Measurements from ENCODE around the gene SIGLEC15. TPM values are rescaled to one million over a fixed set of nuclear protein-coding genes. Genes with fewer than 3 reads are reported as not detected.

The SIGLEC15 gene
- polyA plus RNA-seq, 3 donors, result 6.5 to 9.9 (median 7.8) TPM

DNA sequence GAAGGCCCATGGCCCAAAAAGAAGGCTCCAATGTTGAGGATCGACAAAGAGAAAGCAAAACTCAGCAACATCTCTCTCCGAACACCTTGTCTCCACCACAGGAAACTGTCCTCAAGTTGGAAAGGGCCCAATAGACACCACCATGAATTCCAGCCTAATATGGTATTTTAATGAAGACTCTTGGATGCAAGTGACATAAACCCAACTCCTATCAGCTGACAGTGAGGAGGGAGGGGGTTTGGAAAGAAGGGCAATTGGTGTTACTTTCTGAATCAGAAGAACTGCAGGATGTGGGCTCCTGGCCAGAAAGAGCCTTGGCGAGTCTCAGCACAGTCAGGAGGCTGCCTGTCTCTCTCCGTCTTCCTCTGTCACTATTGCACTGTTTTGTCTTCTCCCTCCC is 40.3 kb upstream of the SIGLEC15 start:
- H4K20me1 ChIP-seq (ENCODE audit: insufficient read depth, low read length), result no peaks in the 10 kb centered on the region
- DNase-seq, result no peak
- Mint-ChIP-seq H3K27ac (no peak overlapping the region), H3K36me3 (no peaks in the 10 kb centered on the region), H3K9me3 (no peaks in the 10 kb centered on the region), H3K4me1 (no peaks in the 10 kb centered on the region), H3K27me3 (ENCODE audit: low read depth in 3 of 3) (peaks cover 0 to 5% (median 0%) of the 10 kb centered on the region in 3 donors), H3K4me3 (no peak overlapping the region)
- H3K4me2 ChIP-seq (replicated peaks; ENCODE audit: extremely low read depth, low read length, poor library complexity, severe bottlenecking), result no peak overlapping the region
- H3K4me1 ChIP-seq (ENCODE audit: control insufficient read depth in 1 of 2, insufficient read depth in 2 of 2, low read length in 2 of 2), result no peaks in the 10 kb centered on the region
- no peak overlapping the region for H3K9ac ChIP-seq (ENCODE audit: insufficient read depth, low read length, poor library complexity, severe bottlenecking)
- H3K79me2 ChIP-seq (ENCODE audit: insufficient read depth, low read length), result no peaks in the 10 kb centered on the region
- intact Hi-C loops (cut with micrococcal nuclease), result no loop called here
- no peaks in the 10 kb centered on the region for H3K9me3 ChIP-seq (replicated peaks in 1 of 2; ENCODE audit: control insufficient read depth in 1 of 2, insufficient read depth in 1 of 2, low read length in 2 of 2)
- 19% methylated on average over 3 of the region's 4 CpGs for WGBS (ENCODE audit: insufficient coverage)
- H2AFZ ChIP-seq (ENCODE audit: insufficient read depth, low read depth, low read length, poor library complexity, severe bottlenecking), result peak overlapping the region; percentile 51
- TF ChIP-seq, protein P1, sequence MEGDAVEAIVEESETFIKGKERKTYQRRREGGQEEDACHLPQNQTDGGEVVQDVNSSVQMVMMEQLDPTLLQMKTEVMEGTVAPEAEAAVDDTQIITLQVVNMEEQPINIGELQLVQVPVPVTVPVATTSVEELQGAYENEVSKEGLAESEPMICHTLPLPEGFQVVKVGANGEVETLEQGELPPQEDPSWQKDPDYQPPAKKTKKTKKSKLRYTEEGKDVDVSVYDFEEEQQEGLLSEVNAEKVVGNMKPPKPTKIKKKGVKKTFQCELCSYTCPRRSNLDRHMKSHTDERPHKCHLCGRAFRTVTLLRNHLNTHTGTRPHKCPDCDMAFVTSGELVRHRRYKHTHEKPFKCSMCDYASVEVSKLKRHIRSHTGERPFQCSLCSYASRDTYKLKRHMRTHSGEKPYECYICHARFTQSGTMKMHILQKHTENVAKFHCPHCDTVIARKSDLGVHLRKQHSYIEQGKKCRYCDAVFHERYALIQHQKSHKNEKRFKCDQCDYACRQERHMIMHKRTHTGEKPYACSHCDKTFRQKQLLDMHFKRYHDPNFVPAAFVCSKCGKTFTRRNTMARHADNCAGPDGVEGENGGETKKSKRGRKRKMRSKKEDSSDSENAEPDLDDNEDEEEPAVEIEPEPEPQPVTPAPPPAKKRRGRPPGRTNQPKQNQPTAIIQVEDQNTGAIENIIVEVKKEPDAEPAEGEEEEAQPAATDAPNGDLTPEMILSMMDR (IDR thresholded peaks at IDR 0.05), result no peak
- no peak overlapping the region for H3K4me3 ChIP-seq (replicated peaks in 1 of 3; ENCODE audit: low read depth in 2 of 3, low read length in 3 of 3)
- no peaks in the 10 kb centered on the region for H3K27me3 ChIP-seq (ENCODE audit: control insufficient read depth in 2 of 2, insufficient read depth in 2 of 2, low read length in 2 of 2)
- no peaks in the 10 kb centered on the region for H3K36me3 ChIP-seq (replicated peaks in 1 of 2; ENCODE audit: control insufficient read depth in 1 of 2, insufficient read depth in 2 of 2, low read length in 2 of 2)
- H3K27ac ChIP-seq (ENCODE audit: low read depth in 1 of 2, low read length in 2 of 2), result no peak overlapping the region

DNA sequence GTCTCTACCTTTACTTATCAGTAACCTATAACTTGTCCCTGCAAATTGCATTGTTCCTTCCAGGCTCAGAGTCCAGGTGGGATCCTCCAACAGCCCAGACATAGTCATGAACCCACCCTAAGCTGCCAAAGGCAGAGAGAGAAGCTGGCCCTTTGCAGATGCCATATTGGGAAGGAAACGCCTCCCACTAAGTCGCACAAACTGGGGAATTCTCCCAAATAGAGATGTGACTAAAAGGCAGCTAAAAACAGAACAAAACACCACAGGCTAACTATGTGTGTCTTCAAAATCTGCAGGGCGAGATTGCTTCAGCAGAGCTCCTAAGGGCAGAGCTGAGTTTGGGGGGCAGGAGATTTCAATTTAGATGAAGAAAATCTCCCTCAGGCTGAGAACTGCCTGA is 38.5 kb upstream of the SIGLEC15 start:
- H3K4me2 ChIP-seq (replicated peaks; ENCODE audit: extremely low read depth, low read length, poor library complexity, severe bottlenecking), result no peak overlapping the region
- DNase-seq, result no peak
- H3K27me3 Mint-ChIP-seq (ENCODE audit: low read depth in 3 of 3), result peaks cover 0 to 4% (median 0%) of the 10 kb centered on the region in 3 donors
- H3K9me3 Mint-ChIP-seq, result no peaks in the 10 kb centered on the region
- H3K4me3 ChIP-seq (replicated peaks in 1 of 3; ENCODE audit: low read depth in 2 of 3, low read length in 3 of 3), result no peak overlapping the region
- H4K20me1 ChIP-seq (ENCODE audit: insufficient read depth, low read length), result no peaks in the 10 kb centered on the region
- TF ChIP-seq, protein P1 (IDR thresholded peaks at IDR 0.05), result no peak
- intact Hi-C loops (cut with micrococcal nuclease), result no loop called here
- H3K36me3 ChIP-seq (replicated peaks in 1 of 2; ENCODE audit: control insufficient read depth in 1 of 2, insufficient read depth in 2 of 2, low read length in 2 of 2), result no peaks in the 10 kb centered on the region
- no peaks in the 10 kb centered on the region for H3K9me3 ChIP-seq (replicated peaks in 1 of 2; ENCODE audit: control insufficient read depth in 1 of 2, insufficient read depth in 1 of 2, low read length in 2 of 2)
- no peaks in the 10 kb centered on the region for H3K79me2 ChIP-seq (ENCODE audit: insufficient read depth, low read length)
- H3K36me3 Mint-ChIP-seq, result no peaks in the 10 kb centered on the region
- no peak overlapping the region for H2AFZ ChIP-seq (ENCODE audit: insufficient read depth, low read depth, low read length, poor library complexity, severe bottlenecking)
- no peaks in the 10 kb centered on the region for H3K4me1 Mint-ChIP-seq
- no peaks in the 10 kb centered on the region for H3K4me1 ChIP-seq (ENCODE audit: control insufficient read depth in 1 of 2, insufficient read depth in 2 of 2, low read length in 2 of 2)
- no peak overlapping the region for H3K27ac Mint-ChIP-seq
- H3K27ac ChIP-seq (ENCODE audit: low read depth in 1 of 2, low read length in 2 of 2), result no peak overlapping the region
- H3K9ac ChIP-seq (ENCODE audit: insufficient read depth, low read length, poor library complexity, severe bottlenecking), result no peak overlapping the region
- WGBS (ENCODE audit: insufficient coverage), result no CpG with 5 or more reads among the region's 3 CpGs
- no peaks in the 10 kb centered on the region for H3K27me3 ChIP-seq (ENCODE audit: control insufficient read depth in 2 of 2, insufficient read depth in 2 of 2, low read length in 2 of 2)
- H3K4me3 Mint-ChIP-seq, result no peak overlapping the region
